HEK293T (cell line): Measurements from ENCODE around the gene TRAPPC12.
A peak's percentile ranks its signal among the peaks of the same experiment; 100 is the strongest.

Source experiments
- CTCF ChIA-PET: fragments of 350-600 bp; formaldehyde crosslinking; extraction: SDS; loops from one replicate; lab custom pipeline; 2021; ENCODE audit warnings: antibody characterized with exemption, inconsistent platforms; lab: Yijun Ruan, JAX
- POLR2A ChIA-PET: fragments of 350-600 bp; formaldehyde crosslinking; extraction: SDS; loops from one replicate; lab custom pipeline; 2020; ENCODE audit warnings: antibody characterized with exemption, inconsistent platforms; lab: Yijun Ruan, JAX
- DNase-seq: peaks from one replicate; pipeline ENCODE4 v3.0.0; 2012; ENCODE audit warnings: mixed read lengths; ENCODE audit errors: extremely low spot score
- ARNT ChIP-seq: fragments of 450-650 bp; IDR thresholded peaks from 2 replicates; pipeline ENCODE4 v1.6.1; 2017; ENCODE audit warnings: mild to moderate bottlenecking
- BHLHE40 ChIP-seq: fragments of 450-650 bp; IDR thresholded peaks from 2 replicates; pipeline ENCODE4 v1.6.1; 2016; ENCODE audit warnings: mild to moderate bottlenecking, moderate library complexity, borderline replicate concordance
- CTBP1 ChIP-seq: fragments of 450-650 bp; IDR thresholded peaks from 2 replicates; pipeline ENCODE4 v1.6.1; 2016; ENCODE audit warnings: borderline replicate concordance
- ELF4 ChIP-seq: fragments of 450-650 bp; IDR thresholded peaks from 2 replicates; pipeline ENCODE4 v1.6.1; 2017; ENCODE audit warnings: antibody characterized with exemption
- FOXA1 ChIP-seq: fragments of 450-650 bp; IDR thresholded peaks from 2 replicates; pipeline ENCODE4 v1.6.1; 2016; ENCODE audit warnings: mild to moderate bottlenecking
- FOXK2 ChIP-seq: fragments of 450-650 bp; IDR thresholded peaks from 2 replicates; pipeline ENCODE4 v1.6.1; 2016; ENCODE audit warnings: mild to moderate bottlenecking
- FOXM1 ChIP-seq: fragments of 450-650 bp; IDR thresholded peaks from 2 replicates; pipeline ENCODE4 v1.6.1; 2017; ENCODE audit warnings: mild to moderate bottlenecking, borderline replicate concordance
- HDGF ChIP-seq: fragments of 450-650 bp; IDR thresholded peaks from 2 replicates; pipeline ENCODE4 v1.6.1; 2017; ENCODE audit warnings: antibody characterized with exemption, borderline replicate concordance
- L3MBTL2 ChIP-seq: fragments of 450-650 bp; conservative IDR thresholded peaks from 2 replicates; pipeline ENCODE4 v1.6.1; 2016; ENCODE audit warnings: mild to moderate bottlenecking
- LEF1 ChIP-seq: fragments of 450-650 bp; IDR thresholded peaks from 2 replicates; pipeline ENCODE4 v1.6.1; 2017; ENCODE audit warnings: mild to moderate bottlenecking, borderline replicate concordance
- NFRKB ChIP-seq: fragments of 450-650 bp; IDR thresholded peaks from 2 replicates; pipeline ENCODE4 v1.6.1; 2016; ENCODE audit warnings: mild to moderate bottlenecking, moderate library complexity
- PKNOX1 ChIP-seq: fragments of 450-650 bp; IDR thresholded peaks from 2 replicates; pipeline ENCODE4 v1.6.1; 2016
- SP1 ChIP-seq: fragments of 450-650 bp; IDR thresholded peaks from 2 replicates; pipeline ENCODE4 v1.6.1; 2017
- SUZ12 ChIP-seq: fragments of 450-650 bp; IDR thresholded peaks from 2 replicates; pipeline ENCODE4 v1.6.1; 2016; ENCODE audit warnings: mild to moderate bottlenecking
- TARDBP ChIP-seq: fragments of 450-650 bp; IDR thresholded peaks from 2 replicates; pipeline ENCODE4 v1.6.1; 2016
- ZNF384 ChIP-seq: fragments of 450-650 bp; IDR thresholded peaks from 2 replicates; pipeline ENCODE4 v1.6.1; 2016

The TRAPPC12 gene

GRCh38 chr2:3459185-3460015, 79.9 kb downstream of the TRAPPC12 start:
- CTCF ChIA-PET: no interaction called here
- TF ChIP-seq FOXM1: no peak
- no peak for TF ChIP-seq FOXA1
- TF ChIP-seq SP1: no peak
- no peak for DNase-seq
- POLR2A ChIA-PET: no interaction called here

GRCh38 chr2:3460156-3460555, 80.7 kb downstream of the TRAPPC12 start:
- TF ChIP-seq SUZ12: no peak
- no peak for TF ChIP-seq ELF4
- no peak for TF ChIP-seq ARNT
- TF ChIP-seq HDGF: no peak
- TF ChIP-seq L3MBTL2: no peak
- no peak for TF ChIP-seq SP1
- no peak for TF ChIP-seq PKNOX1
- no peak for TF ChIP-seq BHLHE40
- TF ChIP-seq FOXM1: no peak
- no peak for TF ChIP-seq FOXA1
- TF ChIP-seq TARDBP: no peak
- CTCF ChIA-PET: no interaction called here

GRCh38 chr2:3460831-3461800, 81.6 kb downstream of the TRAPPC12 start:
- no peak for TF ChIP-seq L3MBTL2
- no peak for TF ChIP-seq BHLHE40
- no peak for TF ChIP-seq LEF1
- TF ChIP-seq ZNF384: no peak
- no peak for TF ChIP-seq NFRKB
- no peak for TF ChIP-seq FOXA1
- no peak for TF ChIP-seq TARDBP
- no peak for TF ChIP-seq SP1
- TF ChIP-seq PKNOX1: no peak
- TF ChIP-seq ELF4: no peak
- no peak for TF ChIP-seq CTBP1
- ChIA-PET CTCF (no interaction called here), POLR2A (no interaction called here)
- DNase-seq: no peak

More at GRCh38 chr2:3460156-3460555, 80.7 kb downstream of the TRAPPC12 start:
- no peak for DNase-seq
- POLR2A ChIA-PET: no interaction called here

- CTCF ChIA-PET: no interaction called here
- POLR2A ChIA-PET: no interaction called here
- DNase-seq: peak; percentile 44
- no peak for TF ChIP-seq ARNT
- TF ChIP-seq LEF1: no peak
- TF ChIP-seq ZNF384: no peak
- no peak for TF ChIP-seq BHLHE40
- TF ChIP-seq HDGF: no peak
- TF ChIP-seq ELF4: no peak
- TF ChIP-seq CTBP1: no peak
- no peak for TF ChIP-seq NFRKB
- TF ChIP-seq FOXK2: no peak
- no peak for TF ChIP-seq SUZ12
- TF ChIP-seq SP1: no peak
- TF ChIP-seq PKNOX1: no peak
- no peak for TF ChIP-seq L3MBTL2
- TF ChIP-seq TARDBP: no peak
- no peak for TF ChIP-seq FOXM1
- no peak for TF ChIP-seq FOXA1
Measured at GRCh38 chr2:3461801-3462492, 82.5 kb downstream of the TRAPPC12 start.

GRCh38 chr2:3462493-3463104, 83.1 kb downstream of the TRAPPC12 start:
- ChIA-PET CTCF (interaction anchor here (0.5 kb wide), 1 partner anchor 124 kb away, joined by 3 read pairs; no protein-coding TSS in a partner anchor), POLR2A (interaction anchor here (0.9 kb wide), 1 partner anchor 83 kb away, joined by 3 read pairs; the partner anchor contains the start of gene TRAPPC12)
- TF ChIP-seq CTBP1: no peak
- no peak for TF ChIP-seq FOXK2
- no peak for TF ChIP-seq NFRKB
- no peak for TF ChIP-seq SUZ12
- TF ChIP-seq L3MBTL2: no peak
- no peak for TF ChIP-seq LEF1
- TF ChIP-seq ZNF384: no peak
- TF ChIP-seq HDGF: no peak
- TF ChIP-seq SP1: no peak
- TF ChIP-seq ARNT: no peak
- TF ChIP-seq FOXA1: no peak
- DNase-seq: no peak
